GM12874 (cell line): Measurements from ENCODE around the gene CWC22.

Experiments used
- TF ChIP-seq, protein P1 (sequence below): IDR thresholded peaks from 2 replicates; pipeline ENCODE4 v1.5.1; 2011; ENCODE audit warnings: low read depth, mild to moderate bottlenecking, control low read depth, low read length, moderate library complexity; ENCODE audit not compliant: insufficient read depth

Gene CWC22

DNA sequence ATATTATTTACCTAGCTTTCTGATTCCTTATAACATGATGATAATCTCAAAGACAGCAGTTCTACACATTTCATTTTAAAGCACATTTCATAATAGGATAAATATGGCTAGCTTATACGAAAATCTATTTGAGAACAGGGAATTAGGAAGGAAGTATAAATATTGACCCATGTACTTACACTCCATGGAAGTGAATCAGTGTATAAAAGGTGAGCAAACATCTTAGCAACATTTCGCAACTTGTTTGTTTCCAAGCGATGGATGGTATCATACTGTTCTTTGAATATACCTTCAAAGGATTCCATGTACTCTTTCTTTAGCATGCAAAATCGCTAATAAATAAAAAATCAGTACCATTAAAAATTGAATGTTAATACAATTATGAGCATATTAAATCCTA is 53.1 kb downstream of the CWC22 start:
- TF ChIP-seq, protein P1, sequence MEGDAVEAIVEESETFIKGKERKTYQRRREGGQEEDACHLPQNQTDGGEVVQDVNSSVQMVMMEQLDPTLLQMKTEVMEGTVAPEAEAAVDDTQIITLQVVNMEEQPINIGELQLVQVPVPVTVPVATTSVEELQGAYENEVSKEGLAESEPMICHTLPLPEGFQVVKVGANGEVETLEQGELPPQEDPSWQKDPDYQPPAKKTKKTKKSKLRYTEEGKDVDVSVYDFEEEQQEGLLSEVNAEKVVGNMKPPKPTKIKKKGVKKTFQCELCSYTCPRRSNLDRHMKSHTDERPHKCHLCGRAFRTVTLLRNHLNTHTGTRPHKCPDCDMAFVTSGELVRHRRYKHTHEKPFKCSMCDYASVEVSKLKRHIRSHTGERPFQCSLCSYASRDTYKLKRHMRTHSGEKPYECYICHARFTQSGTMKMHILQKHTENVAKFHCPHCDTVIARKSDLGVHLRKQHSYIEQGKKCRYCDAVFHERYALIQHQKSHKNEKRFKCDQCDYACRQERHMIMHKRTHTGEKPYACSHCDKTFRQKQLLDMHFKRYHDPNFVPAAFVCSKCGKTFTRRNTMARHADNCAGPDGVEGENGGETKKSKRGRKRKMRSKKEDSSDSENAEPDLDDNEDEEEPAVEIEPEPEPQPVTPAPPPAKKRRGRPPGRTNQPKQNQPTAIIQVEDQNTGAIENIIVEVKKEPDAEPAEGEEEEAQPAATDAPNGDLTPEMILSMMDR, result no peak

DNA sequence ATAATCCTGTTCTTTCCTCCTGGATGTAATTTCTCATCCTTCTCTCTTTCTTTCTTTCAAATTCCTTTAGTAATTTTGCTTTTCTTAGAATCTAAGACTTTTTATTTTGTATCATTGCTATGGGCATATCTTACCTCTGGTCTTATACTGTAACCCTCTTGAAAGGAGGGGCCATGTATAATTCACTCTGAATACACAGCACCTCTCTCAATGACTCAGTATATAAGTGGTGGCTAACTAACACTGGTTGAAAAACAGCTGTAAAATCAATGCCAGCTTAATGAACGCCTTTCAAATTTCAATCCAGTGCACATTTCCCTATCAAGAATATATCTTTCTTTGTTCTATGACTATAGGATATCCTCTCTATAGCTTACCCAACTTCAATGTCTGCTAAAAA is 53.7 kb downstream of the CWC22 start:
- TF ChIP-seq, protein P1, result no peak

DNA sequence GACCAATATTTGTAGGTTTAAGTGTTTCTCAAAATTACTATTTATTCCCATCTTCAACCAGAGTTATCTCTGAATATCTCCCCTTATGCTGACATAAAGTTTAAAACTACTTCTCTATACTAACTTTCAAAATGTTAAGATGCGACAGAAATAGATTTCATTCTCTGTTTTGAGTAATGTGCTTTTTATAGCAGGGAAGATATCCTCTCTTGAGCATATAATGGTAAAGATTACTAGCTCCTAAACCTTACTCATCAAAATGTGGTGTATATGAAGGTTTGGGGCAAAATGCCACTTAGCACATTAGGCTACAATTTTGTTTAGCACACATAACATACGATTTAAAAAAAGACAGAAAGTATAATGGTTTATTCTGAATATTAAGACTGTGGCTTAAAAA is 54.4 kb downstream of the CWC22 start:
- TF ChIP-seq, protein P1, result no peak

DNA sequence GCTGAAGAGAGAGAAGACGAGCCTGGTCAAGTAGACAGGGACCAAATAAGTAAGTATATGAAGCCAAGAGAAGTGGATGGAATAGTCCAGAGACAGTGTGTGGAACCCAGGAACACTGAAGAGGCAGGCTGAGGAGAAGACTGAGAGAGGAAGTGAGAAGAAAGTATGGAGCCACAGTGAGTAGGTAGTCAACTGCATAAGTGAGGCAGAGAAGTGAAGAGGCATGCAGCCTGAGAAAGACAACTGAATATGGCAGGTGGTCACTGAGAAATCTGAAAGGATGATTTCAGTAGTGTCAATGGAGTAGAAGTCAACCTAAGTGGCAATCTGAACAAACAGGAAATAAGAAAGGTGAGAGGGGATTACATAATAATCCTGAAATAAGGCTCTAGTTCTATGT is 55.4 kb downstream of the CWC22 start:
- TF ChIP-seq, protein P1, result no peak

DNA sequence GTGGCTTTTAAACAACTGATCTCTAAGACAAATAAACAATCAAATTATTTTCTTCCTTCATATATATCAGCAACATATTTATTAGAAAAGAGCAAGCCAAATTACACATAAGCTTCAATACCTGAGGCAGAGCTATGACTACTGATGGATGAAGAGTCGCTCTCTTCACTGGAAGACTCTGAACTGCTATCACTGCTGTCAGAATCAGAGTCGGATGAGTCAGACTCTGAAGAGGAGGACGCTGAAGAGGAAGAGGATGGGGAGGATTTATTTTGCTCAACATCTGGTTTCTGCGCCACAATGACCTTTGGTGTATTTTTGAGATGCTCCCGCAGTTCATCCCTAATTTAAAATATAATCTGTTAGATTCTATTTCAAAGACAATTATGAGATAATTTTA is 56.7 kb downstream of the CWC22 start:
- TF ChIP-seq, protein P1, result no peak

DNA sequence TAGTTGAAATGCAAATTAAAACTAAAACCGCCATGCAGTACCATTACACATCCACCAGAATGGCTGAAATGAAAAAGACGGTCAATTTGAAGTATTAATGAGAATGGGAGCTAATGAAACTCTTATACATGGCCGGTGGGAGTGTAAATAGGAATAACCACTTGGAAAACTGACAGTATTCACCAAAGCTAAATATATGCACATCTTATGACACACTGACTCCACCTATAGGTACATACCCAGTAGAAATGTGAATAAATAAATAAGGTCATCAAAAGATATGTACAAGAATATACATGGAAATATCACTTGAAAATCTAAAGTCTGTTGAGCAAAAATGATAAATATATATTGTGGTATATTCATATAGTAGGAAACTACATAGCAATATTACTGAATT is 57.7 kb downstream of the CWC22 start:
- TF ChIP-seq, protein P1, result no peak

DNA sequence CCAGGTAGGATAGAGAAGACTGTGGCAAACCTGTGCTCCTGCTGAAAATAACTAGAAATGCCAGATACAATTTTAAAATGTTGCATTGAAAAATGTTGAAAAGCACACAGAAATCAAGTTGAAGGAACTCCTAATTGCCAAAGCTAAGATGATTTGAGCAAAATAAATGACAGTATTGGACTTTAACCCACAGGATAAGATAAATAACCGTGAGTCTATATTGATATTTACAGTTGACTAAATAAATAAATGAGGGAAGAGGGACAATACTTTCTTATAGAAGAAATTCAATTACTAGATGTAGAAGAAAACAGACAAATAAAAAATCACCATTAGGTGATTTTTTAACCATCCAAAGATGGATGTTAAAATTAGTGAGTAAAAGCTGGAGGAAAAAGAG is 59.0 kb downstream of the CWC22 start:
- TF ChIP-seq, protein P1, result no peak
